ENCODE results near the gene PIH1D1.

Gene PIH1D1

DNA sequence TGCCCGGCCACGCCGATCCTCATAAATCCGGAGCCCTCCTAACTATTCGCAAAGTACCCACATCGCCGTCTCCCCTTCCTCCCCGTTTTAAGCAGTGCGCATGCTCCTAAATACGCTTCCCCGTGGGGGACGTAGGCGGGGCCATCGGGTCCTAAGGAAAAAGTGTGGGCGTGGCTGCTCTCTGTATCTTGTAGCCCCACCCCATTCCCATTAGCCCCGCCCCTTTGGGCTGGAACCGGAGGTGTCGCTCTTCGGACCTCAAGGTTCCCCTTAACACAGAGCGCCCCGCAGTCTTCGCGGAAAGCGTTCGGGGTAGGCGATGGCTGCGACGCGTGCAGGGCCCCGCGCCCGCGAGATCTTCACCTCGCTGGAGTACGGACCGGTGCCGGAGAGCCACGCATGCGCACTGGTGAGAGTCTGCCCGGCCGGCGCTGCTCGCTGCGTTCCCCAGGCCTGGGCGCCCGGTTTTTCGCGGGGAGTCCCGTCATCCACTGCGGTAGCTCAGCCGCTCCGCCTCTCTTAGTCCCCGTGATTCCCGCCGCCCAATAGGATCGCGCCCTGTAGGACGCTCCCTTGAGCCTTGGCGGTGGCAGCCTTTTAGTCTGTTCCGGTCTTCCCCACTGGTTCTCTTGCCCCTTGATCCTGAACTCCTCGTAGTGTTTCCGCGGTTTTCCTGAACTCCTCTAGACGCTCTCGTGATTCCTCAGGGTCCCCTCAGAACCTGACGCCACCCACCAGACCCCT, 1.6 kb upstream of the PIH1D1 start, which contains the start of gene ALDH16A1 (continued):
- TF ChIP-seq ZNF843 (tag by site-specific recombination; IDR thresholded peaks at IDR 0.05), result no peak
- TF ChIP-seq, protein P1, sequence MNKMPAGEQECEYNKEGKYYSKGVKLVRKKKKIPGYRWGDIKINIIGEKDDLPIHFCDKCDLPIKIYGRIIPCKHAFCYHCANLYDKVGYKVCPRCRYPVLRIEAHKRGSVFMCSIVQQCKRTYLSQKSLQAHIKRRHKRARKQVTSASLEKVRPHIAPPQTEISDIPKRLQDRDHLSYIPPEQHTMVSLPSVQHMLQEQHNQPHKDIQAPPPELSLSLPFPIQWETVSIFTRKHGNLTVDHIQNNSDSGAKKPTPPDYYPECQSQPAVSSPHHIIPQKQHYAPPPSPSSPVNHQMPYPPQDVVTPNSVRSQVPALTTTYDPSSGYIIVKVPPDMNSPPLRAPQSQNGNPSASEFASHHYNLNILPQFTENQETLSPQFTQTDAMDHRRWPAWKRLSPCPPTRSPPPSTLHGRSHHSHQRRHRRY (tag by site-specific recombination; IDR thresholded peaks at IDR 0.05), result no peak
- no peak for TF ChIP-seq ZNF548 (tag by site-specific recombination; IDR thresholded peaks at IDR 0.05)
- TF ChIP-seq, protein P2, sequence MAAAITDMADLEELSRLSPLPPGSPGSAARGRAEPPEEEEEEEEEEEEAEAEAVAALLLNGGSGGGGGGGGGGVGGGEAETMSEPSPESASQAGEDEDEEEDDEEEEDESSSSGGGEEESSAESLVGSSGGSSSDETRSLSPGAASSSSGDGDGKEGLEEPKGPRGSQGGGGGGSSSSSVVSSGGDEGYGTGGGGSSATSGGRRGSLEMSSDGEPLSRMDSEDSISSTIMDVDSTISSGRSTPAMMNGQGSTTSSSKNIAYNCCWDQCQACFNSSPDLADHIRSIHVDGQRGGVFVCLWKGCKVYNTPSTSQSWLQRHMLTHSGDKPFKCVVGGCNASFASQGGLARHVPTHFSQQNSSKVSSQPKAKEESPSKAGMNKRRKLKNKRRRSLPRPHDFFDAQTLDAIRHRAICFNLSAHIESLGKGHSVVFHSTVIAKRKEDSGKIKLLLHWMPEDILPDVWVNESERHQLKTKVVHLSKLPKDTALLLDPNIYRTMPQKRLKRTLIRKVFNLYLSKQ (tag by site-specific recombination; IDR thresholded peaks at IDR 0.05; ENCODE audit: borderline replicate concordance), result no peak
- peak; percentile 50 for TF ChIP-seq FEZF1 (tag by site-specific recombination; IDR thresholded peaks at IDR 0.05)
- TF ChIP-seq GLIS1 (tag by site-specific recombination; IDR thresholded peaks at IDR 0.05), result peak; percentile 89
- no peak for TF ChIP-seq ZNF19 (tag by site-specific recombination; IDR thresholded peaks at IDR 0.05; ENCODE audit: low read depth)
- no peak for TF ChIP-seq MEIS1 (CRISPR knock-in tag; IDR thresholded peaks at IDR 0.05; ENCODE audit: borderline replicate concordance)
- TF ChIP-seq ZBTB1 (tag by site-specific recombination; IDR thresholded peaks at IDR 0.05), result no peak
- peak; percentile 76 for TF ChIP-seq IKZF3 (tag by site-specific recombination; IDR thresholded peaks at IDR 0.05)
- TF ChIP-seq ZNF654 (tag by site-specific recombination; IDR thresholded peaks at IDR 0.05; ENCODE audit: low read depth), result no peak
- TF ChIP-seq ZNF785 (tag by site-specific recombination; IDR thresholded peaks at IDR 0.05), result no peak
- peak; percentile 65 for TF ChIP-seq ZFHX2 (tag by site-specific recombination; conservative IDR thresholded peaks at IDR 0.05)
- TF ChIP-seq, protein P3, sequence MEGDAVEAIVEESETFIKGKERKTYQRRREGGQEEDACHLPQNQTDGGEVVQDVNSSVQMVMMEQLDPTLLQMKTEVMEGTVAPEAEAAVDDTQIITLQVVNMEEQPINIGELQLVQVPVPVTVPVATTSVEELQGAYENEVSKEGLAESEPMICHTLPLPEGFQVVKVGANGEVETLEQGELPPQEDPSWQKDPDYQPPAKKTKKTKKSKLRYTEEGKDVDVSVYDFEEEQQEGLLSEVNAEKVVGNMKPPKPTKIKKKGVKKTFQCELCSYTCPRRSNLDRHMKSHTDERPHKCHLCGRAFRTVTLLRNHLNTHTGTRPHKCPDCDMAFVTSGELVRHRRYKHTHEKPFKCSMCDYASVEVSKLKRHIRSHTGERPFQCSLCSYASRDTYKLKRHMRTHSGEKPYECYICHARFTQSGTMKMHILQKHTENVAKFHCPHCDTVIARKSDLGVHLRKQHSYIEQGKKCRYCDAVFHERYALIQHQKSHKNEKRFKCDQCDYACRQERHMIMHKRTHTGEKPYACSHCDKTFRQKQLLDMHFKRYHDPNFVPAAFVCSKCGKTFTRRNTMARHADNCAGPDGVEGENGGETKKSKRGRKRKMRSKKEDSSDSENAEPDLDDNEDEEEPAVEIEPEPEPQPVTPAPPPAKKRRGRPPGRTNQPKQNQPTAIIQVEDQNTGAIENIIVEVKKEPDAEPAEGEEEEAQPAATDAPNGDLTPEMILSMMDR (tag by site-specific recombination; IDR thresholded peaks at IDR 0.05), result peak; percentile 41; the same call in 1 of the 2 replicates
- TF ChIP-seq ZNF16 (tag by site-specific recombination; IDR thresholded peaks at IDR 0.05; ENCODE audit: low read depth), result no peak
- no peak for TF ChIP-seq MYNN (tag by site-specific recombination; IDR thresholded peaks at IDR 0.05; ENCODE audit: borderline replicate concordance)
- TF ChIP-seq, protein P4, sequence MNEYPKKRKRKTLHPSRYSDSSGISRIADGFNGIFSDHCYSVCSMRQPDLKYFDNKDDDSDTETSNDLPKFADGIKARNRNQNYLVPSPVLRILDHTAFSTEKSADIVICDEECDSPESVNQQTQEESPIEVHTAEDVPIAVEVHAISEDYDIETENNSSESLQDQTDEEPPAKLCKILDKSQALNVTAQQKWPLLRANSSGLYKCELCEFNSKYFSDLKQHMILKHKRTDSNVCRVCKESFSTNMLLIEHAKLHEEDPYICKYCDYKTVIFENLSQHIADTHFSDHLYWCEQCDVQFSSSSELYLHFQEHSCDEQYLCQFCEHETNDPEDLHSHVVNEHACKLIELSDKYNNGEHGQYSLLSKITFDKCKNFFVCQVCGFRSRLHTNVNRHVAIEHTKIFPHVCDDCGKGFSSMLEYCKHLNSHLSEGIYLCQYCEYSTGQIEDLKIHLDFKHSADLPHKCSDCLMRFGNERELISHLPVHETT (tag by site-specific recombination; IDR thresholded peaks at IDR 0.05), result 0 out of 2 replicates have a peak, but pooled peaks have one; percentile 5
- no peak for TF ChIP-seq ZNF423 (tag by site-specific recombination; IDR thresholded peaks at IDR 0.05)
- TF ChIP-seq ZNF660 (tag by site-specific recombination; IDR thresholded peaks at IDR 0.05), result peak; percentile 21; the same call in 1 of the 2 replicates
- TF ChIP-seq ZNF621 (tag by site-specific recombination; IDR thresholded peaks at IDR 0.05), result no peak
- peak; percentile 54 for TF ChIP-seq EGR2 (tag by site-specific recombination; IDR thresholded peaks at IDR 0.05; ENCODE audit: low read depth)
- TF ChIP-seq ZNF624 (tag by site-specific recombination; IDR thresholded peaks at IDR 0.05), result no peak
- TF ChIP-seq ZNF335 (tag by site-specific recombination; conservative IDR thresholded peaks at IDR 0.05), result peak; percentile 90
- TF ChIP-seq, protein P5, sequence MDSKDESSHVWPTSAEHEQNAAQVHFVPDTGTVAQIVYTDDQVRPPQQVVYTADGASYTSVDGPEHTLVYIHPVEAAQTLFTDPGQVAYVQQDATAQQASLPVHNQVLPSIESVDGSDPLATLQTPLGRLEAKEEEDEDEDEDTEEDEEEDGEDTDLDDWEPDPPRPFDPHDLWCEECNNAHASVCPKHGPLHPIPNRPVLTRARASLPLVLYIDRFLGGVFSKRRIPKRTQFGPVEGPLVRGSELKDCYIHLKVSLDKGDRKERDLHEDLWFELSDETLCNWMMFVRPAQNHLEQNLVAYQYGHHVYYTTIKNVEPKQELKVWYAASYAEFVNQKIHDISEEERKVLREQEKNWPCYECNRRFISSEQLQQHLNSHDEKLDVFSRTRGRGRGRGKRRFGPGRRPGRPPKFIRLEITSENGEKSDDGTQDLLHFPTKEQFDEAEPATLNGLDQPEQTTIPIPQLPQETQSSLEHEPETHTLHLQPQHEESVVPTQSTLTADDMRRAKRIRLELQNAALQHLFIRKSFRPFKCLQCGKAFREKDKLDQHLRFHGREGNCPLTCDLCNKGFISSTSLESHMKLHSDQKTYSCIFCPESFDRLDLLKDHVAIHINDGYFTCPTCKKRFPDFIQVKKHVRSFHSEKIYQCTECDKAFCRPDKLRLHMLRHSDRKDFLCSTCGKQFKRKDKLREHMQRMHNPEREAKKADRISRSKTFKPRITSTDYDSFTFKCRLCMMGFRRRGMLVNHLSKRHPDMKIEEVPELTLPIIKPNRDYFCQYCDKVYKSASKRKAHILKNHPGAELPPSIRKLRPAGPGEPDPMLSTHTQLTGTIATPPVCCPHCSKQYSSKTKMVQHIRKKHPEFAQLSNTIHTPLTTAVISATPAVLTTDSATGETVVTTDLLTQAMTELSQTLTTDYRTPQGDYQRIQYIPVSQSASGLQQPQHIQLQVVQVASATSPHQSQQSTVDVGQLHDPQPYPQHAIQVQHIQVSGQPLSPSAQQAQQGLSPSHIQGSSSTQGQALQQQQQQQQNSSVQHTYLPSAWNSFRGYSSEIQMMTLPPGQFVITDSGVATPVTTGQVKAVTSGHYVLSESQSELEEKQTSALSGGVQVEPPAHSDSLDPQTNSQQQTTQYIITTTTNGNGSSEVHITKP (tag by site-specific recombination; IDR thresholded peaks at IDR 0.05), result peak; percentile 56
- TF ChIP-seq KLF8 (tag by site-specific recombination; IDR thresholded peaks at IDR 0.05), result no peak
- TF ChIP-seq, protein P6, sequence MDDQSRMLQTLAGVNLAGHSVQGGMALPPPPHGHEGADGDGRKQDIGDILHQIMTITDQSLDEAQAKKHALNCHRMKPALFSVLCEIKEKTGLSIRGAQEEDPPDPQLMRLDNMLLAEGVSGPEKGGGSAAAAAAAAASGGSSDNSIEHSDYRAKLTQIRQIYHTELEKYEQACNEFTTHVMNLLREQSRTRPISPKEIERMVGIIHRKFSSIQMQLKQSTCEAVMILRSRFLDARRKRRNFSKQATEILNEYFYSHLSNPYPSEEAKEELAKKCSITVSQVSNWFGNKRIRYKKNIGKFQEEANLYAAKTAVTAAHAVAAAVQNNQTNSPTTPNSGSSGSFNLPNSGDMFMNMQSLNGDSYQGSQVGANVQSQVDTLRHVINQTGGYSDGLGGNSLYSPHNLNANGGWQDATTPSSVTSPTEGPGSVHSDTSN (CRISPR knock-in tag; IDR thresholded peaks at IDR 0.05), result no peak
- TF ChIP-seq, protein P7, sequence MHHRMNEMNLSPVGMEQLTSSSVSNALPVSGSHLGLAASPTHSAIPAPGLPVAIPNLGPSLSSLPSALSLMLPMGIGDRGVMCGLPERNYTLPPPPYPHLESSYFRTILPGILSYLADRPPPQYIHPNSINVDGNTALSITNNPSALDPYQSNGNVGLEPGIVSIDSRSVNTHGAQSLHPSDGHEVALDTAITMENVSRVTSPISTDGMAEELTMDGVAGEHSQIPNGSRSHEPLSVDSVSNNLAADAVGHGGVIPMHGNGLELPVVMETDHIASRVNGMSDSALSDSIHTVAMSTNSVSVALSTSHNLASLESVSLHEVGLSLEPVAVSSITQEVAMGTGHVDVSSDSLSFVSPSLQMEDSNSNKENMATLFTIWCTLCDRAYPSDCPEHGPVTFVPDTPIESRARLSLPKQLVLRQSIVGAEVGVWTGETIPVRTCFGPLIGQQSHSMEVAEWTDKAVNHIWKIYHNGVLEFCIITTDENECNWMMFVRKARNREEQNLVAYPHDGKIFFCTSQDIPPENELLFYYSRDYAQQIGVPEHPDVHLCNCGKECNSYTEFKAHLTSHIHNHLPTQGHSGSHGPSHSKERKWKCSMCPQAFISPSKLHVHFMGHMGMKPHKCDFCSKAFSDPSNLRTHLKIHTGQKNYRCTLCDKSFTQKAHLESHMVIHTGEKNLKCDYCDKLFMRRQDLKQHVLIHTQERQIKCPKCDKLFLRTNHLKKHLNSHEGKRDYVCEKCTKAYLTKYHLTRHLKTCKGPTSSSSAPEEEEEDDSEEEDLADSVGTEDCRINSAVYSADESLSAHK (tag by site-specific recombination; IDR thresholded peaks at IDR 0.05), result 0 out of 2 replicates have a peak, but pooled peaks have one; percentile 7
